Measurements from ENCODE around the gene SOCS1.

Gene SOCS1

GRCh38 chr16:11250091-11250785, 5.8 kb downstream of the SOCS1 start:
- no peaks in the 10 kb centered on the region for H3K9me2 ChIP-seq (replicated peaks; ENCODE audit: low read depth, low read length)
- H3K79me2 ChIP-seq (ENCODE audit: insufficient read depth, low read length), result peaks cover 26% of the 10 kb centered on the region
- TF ChIP-seq CTCF (conservative IDR thresholded peaks at IDR 0.05; ENCODE audit: low read length) (no peak), EZH2phosphoT487 (IDR thresholded peaks at IDR 0.05; ENCODE audit: borderline replicate concordance) (no peak)
- no peak overlapping the region for H3K9ac ChIP-seq (ENCODE audit: low read depth, low read length, poor library complexity, severe bottlenecking)
- H4K20me1 ChIP-seq (ENCODE audit: insufficient read depth, low read length, poor library complexity, severe bottlenecking), result peaks cover 6% of the 10 kb centered on the region
- no peaks in the 10 kb centered on the region for H3K36me3 ChIP-seq (ENCODE audit: insufficient read depth, low read length)
- H3K27me3 ChIP-seq (ENCODE audit: insufficient read depth, low read length, poor library complexity, severe bottlenecking), result no peaks in the 10 kb centered on the region
- H3K4me2 ChIP-seq (ENCODE audit: low read depth, low read length, poor library complexity, severe bottlenecking), result no peak overlapping the region
- H3F3A ChIP-seq (ENCODE audit: low read depth), result no peaks in the 10 kb centered on the region
- peaks cover 21% of the 10 kb centered on the region for H3K4me1 ChIP-seq (ENCODE audit: insufficient read depth, low read length, poor library complexity, severe bottlenecking)
- H3K4me3 ChIP-seq (ENCODE audit: low read length, poor library complexity, severe bottlenecking), result no peak overlapping the region
- no peaks in the 10 kb centered on the region for H3K9me3 ChIP-seq (ENCODE audit: insufficient read depth, low read depth, low read length)
- H2AFZ ChIP-seq (ENCODE audit: low read length), result no peak overlapping the region

DNA sequence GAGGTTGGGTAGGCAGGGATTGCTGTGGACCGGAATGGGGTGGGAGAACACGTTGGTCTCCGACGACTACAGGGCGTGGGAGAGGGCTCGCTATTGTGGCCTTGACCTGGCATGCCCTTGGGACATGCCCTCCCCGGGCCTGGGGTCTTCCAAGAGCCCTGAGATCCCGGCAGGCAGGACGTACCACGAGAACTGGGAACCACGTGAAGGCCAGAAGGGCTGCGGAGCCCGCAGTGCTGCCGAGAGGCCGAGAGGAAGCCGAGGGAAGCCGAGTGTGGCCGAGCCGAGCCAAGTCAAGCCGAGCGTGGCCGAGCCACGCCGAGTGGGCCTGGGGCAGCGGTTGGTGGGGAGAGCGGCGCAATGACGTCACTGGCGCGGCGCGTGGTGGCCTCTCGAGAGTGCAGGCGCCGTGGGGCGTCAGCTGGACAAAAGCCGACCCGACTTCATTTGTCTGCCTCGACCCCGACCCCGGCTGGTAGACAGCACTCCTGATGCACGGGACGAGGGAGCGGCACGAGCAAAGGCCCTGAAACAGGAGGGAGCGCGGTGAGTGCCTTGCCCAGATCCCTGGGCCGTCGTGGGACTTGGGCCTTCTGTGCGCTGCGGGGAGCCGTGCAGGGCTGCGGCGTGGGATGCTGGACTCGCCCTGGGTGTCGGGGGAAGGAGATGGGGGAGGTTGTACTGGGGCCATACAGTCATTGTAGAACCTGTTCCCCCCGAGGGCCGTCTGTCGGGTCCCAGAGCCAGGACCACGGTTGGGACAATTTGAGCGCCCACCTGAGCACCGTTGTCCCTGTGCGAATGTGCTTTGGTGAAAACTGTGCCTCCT, 6.6 kb downstream of the SOCS1 start:
- H3K27me3 ChIP-seq (ENCODE audit: insufficient read depth, low read length, poor library complexity, severe bottlenecking), result no peaks in the 10 kb centered on the region
- no peaks in the 10 kb centered on the region for H3K9me2 ChIP-seq (replicated peaks; ENCODE audit: low read depth, low read length)
- no peaks in the 10 kb centered on the region for H3F3A ChIP-seq (ENCODE audit: low read depth)
- H3K4me2 ChIP-seq (ENCODE audit: low read depth, low read length, poor library complexity, severe bottlenecking), result no peak overlapping the region
- H3K9me3 ChIP-seq (ENCODE audit: insufficient read depth, low read depth, low read length), result no peaks in the 10 kb centered on the region
- no peak overlapping the region for H3K9ac ChIP-seq (ENCODE audit: low read depth, low read length, poor library complexity, severe bottlenecking)
- H3K79me2 ChIP-seq (ENCODE audit: insufficient read depth, low read length), result peaks cover 18% of the 10 kb centered on the region
- TF ChIP-seq EZH2phosphoT487 (IDR thresholded peaks at IDR 0.05; ENCODE audit: borderline replicate concordance), result no peak
- no peak for TF ChIP-seq CTCF (conservative IDR thresholded peaks at IDR 0.05; ENCODE audit: low read length)
- H4K20me1 ChIP-seq (ENCODE audit: insufficient read depth, low read length, poor library complexity, severe bottlenecking), result peaks cover 6% of the 10 kb centered on the region
- no peak overlapping the region for H3K4me3 ChIP-seq (ENCODE audit: low read length, poor library complexity, severe bottlenecking)
- no peaks in the 10 kb centered on the region for H3K36me3 ChIP-seq (ENCODE audit: insufficient read depth, low read length)
- H2AFZ ChIP-seq (ENCODE audit: low read length), result no peak overlapping the region
- peaks cover 17% of the 10 kb centered on the region for H3K4me1 ChIP-seq (ENCODE audit: insufficient read depth, low read length, poor library complexity, severe bottlenecking)

DNA sequence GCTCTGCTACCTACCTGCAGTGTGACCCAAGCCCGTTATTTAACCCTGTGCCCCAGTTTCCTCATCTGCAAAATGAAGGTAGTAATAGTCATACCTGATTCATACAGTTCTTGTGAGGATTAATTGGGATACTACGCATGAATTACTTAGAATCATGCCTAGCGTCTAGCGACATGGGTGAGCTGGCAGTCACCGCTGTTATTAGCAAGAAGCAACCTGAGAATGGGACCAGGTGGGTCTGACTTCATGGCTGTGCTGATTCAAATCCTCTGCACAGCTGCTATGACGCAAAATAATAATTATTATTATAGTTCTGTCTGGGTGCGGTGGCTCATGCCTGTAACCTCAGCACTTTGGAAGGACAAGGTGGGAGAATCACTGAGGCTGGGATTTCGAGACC, 7.9 kb downstream of the SOCS1 start:
- Histone ChIP-seq H3K36me3 (ENCODE audit: insufficient read depth, low read length) (no peaks in the 10 kb centered on the region), H3K4me2 (ENCODE audit: low read depth, low read length, poor library complexity, severe bottlenecking) (no peak overlapping the region), H3K27me3 (ENCODE audit: insufficient read depth, low read length, poor library complexity, severe bottlenecking) (no peaks in the 10 kb centered on the region), H3K79me2 (ENCODE audit: insufficient read depth, low read length) (peaks cover 6% of the 10 kb centered on the region; the same call in 1 of the 2 replicates), H2AFZ (ENCODE audit: low read length) (no peak overlapping the region), H3K4me1 (ENCODE audit: insufficient read depth, low read length, poor library complexity, severe bottlenecking) (peaks cover 6% of the 10 kb centered on the region), H3K9me3 (ENCODE audit: insufficient read depth, low read depth, low read length) (no peaks in the 10 kb centered on the region), H3F3A (ENCODE audit: low read depth) (no peaks in the 10 kb centered on the region), H3K9ac (ENCODE audit: low read depth, low read length, poor library complexity, severe bottlenecking) (no peak overlapping the region), H3K4me3 (ENCODE audit: low read length, poor library complexity, severe bottlenecking) (no peak overlapping the region), H4K20me1 (ENCODE audit: insufficient read depth, low read length, poor library complexity, severe bottlenecking) (no peaks in the 10 kb centered on the region), H3K9me2 (replicated peaks; ENCODE audit: low read depth, low read length) (no peaks in the 10 kb centered on the region)
- TF ChIP-seq EZH2phosphoT487 (IDR thresholded peaks at IDR 0.05; ENCODE audit: borderline replicate concordance), result no peak
- no peak for TF ChIP-seq CTCF (conservative IDR thresholded peaks at IDR 0.05; ENCODE audit: low read length)

Measured in Loucy (cell line).